Left ventricle myocardium inferior (tissue), 1 donor: ENCODE measurements around the gene RSBN1. TPM values are rescaled to one million over a fixed set of nuclear protein-coding genes. Genes with fewer than 3 reads are reported as not detected.

Experiments
- DNase-seq: peaks from one replicate; pipeline ENCODE4 v3.0.0-alpha.2; 2020
- H3K27ac ChIP-seq: fragments of 200-600 bp; replicated peaks from 2 replicates; pipeline ENCODE4 v1.8.0; 2021
- H3K27me3 ChIP-seq: fragments of 200-600 bp; 2 replicates; pipeline ENCODE4 v1.8.0; 2021; ENCODE audit warnings: low read depth
- H3K36me3 ChIP-seq: fragments of 200-600 bp; 2 replicates; pipeline ENCODE4 v1.8.0; 2021
- H3K4me1 ChIP-seq: fragments of 200-600 bp; 2 replicates; pipeline ENCODE4 v1.8.0; 2021
- H3K4me3 ChIP-seq: fragments of 200-600 bp; 2 replicates; pipeline ENCODE4 v1.8.0; 2021; ENCODE audit warnings: mild to moderate bottlenecking, moderate library complexity
- H3K9me3 ChIP-seq: fragments of 200-600 bp; replicated peaks from 2 replicates; pipeline ENCODE4 v1.8.0; 2021
- CTCF ChIP-seq: fragments of 200-600 bp; IDR thresholded peaks from 2 replicates; pipeline ENCODE4 v1.8.0; 2021; ENCODE audit warnings: antibody characterized with exemption, mild to moderate bottlenecking, borderline replicate concordance
- intact Hi-C: fragments of 100-400 bp; cut with micrococcal nuclease; formaldehyde crosslinking; loops from one replicate; pipeline ENCODE4 v1.11.0; 2022
- total RNA-seq: library from RNA; stranded (reverse); fragmentation: NEBNext Ultra II Directional; extraction: Animal tissue kit (Norgen Biotek cat#: 25700); gene quantifications from one replicate; pipeline ENCODE4 v1.2.1, GENCODE V29; 2021
- donor health status: DM: no; HTN: yes; CAD: no; lungs with severe emphysema.

The RSBN1 gene
- total RNA-seq, 1 donor from 2014 or later: 7.6 TPM

- no peak for TF ChIP-seq CTCF
- Histone ChIP-seq H3K4me3 (no peak overlapping the region), H3K27me3 (no peaks in the 10 kb centered on the region), H3K27ac (peak overlapping the region; percentile 54), H3K4me1 (peaks cover 74% of the 10 kb centered on the region), H3K36me3 (no peaks in the 10 kb centered on the region), H3K9me3 (no peaks in the 10 kb centered on the region)
- no peak for DNase-seq
- intact Hi-C loops: no loop called here
These were observed 28.0 kb downstream of the RSBN1 start for GRCh38 chr1:113784104-113784779.

- Histone ChIP-seq H3K4me3 (no peak overlapping the region), H3K4me1 (peaks cover 69% of the 10 kb centered on the region), H3K9me3 (no peaks in the 10 kb centered on the region), H3K27ac (peak overlapping the region; percentile 54), H3K36me3 (no peaks in the 10 kb centered on the region), H3K27me3 (no peaks in the 10 kb centered on the region)
- no peak for TF ChIP-seq CTCF
- no peak for DNase-seq
- intact Hi-C loops: no loop called here
These were observed 28.8 kb downstream of the RSBN1 start for GRCh38 chr1:113783254-113784103.

GRCh38 chr1:113782406-113782805, 29.9 kb downstream of the RSBN1 start:
- intact Hi-C loops: no loop called here
- DNase-seq: no peak
- Histone ChIP-seq H3K4me3 (no peak overlapping the region), H3K9me3 (no peaks in the 10 kb centered on the region), H3K27me3 (no peaks in the 10 kb centered on the region), H3K4me1 (peaks cover 69% of the 10 kb centered on the region), H3K27ac (peak overlapping the region; percentile 54), H3K36me3 (no peaks in the 10 kb centered on the region)
- TF ChIP-seq CTCF: no peak

GRCh38 chr1:113780374-113781146, 31.7 kb downstream of the RSBN1 start:
- H3K4me3 ChIP-seq: no peak overlapping the region
- H3K36me3 ChIP-seq: peaks cover 17% of the 10 kb centered on the region
- no peak for TF ChIP-seq CTCF
- no peaks in the 10 kb centered on the region for H3K27me3 ChIP-seq
- peaks cover 59% of the 10 kb centered on the region for H3K4me1 ChIP-seq
- intact Hi-C loops: no loop called here
- no peak for DNase-seq
- H3K27ac ChIP-seq: no peak overlapping the region
- H3K9me3 ChIP-seq: no peaks in the 10 kb centered on the region

GRCh38 chr1:113779542-113779941, 32.7 kb downstream of the RSBN1 start:
- peaks cover 49% of the 10 kb centered on the region for H3K4me1 ChIP-seq
- intact Hi-C loops: no loop called here
- no peak for TF ChIP-seq CTCF

More at GRCh38 chr1:113779542-113779941, 32.7 kb downstream of the RSBN1 start:
- no peak overlapping the region for H3K4me3 ChIP-seq
- no peak for DNase-seq
- H3K27ac ChIP-seq: no peak overlapping the region
- H3K27me3 ChIP-seq: no peaks in the 10 kb centered on the region
- H3K36me3 ChIP-seq: peaks cover 28% of the 10 kb centered on the region
- no peaks in the 10 kb centered on the region for H3K9me3 ChIP-seq
